HepG2 (cell line): ENCODE data around the gene GDPD5. TPM values are rescaled to one million over a fixed set of nuclear protein-coding genes. Genes with fewer than 3 reads are reported as not detected.

Source experiments
- GTF3A ChIP-seq: sonication (generic); formaldehyde crosslinking; conservative IDR thresholded peaks from 2 replicates; pipeline ENCODE4 v1.4.0; 2020; ENCODE audit warnings: mild to moderate bottlenecking, missing genetic modification reagents
- HOXA3 ChIP-seq: sonication (generic); formaldehyde crosslinking; IDR thresholded peaks from 2 replicates; pipeline ENCODE4 v1.5.0; 2020; ENCODE audit warnings: missing genetic modification reagents
- MED1 ChIP-seq: sonication (generic); formaldehyde crosslinking; IDR thresholded peaks from 2 replicates; pipeline ENCODE4 v1.4.0; 2020; ENCODE audit warnings: missing genetic modification reagents
- MLLT10 ChIP-seq: sonication (generic); formaldehyde crosslinking; IDR thresholded peaks from 2 replicates; pipeline ENCODE4 v1.4.0; 2020; ENCODE audit warnings: missing genetic modification reagents
- MYC ChIP-seq: sonication (generic); formaldehyde crosslinking; IDR thresholded peaks from 2 replicates; pipeline ENCODE4 v1.9.0; 2021; ENCODE audit warnings: missing genetic modification reagents, borderline replicate concordance
- POLR2A ChIP-seq, 2 experiments: IDR thresholded peaks; 2 replicates each; pipeline ENCODE4 v1.6.1; 2011; ENCODE audit warnings: low read depth in 2 of 2, low read length in 2 of 2, mild to moderate bottlenecking in 1 of 2, moderate library complexity in 1 of 2; ENCODE audit not compliant: insufficient read depth in 1 of 2
- RNF2 ChIP-seq: fragments of 450-650 bp; conservative IDR thresholded peaks from 2 replicates; pipeline ENCODE4 v1.6.1; 2016; ENCODE audit warnings: low read depth
- SNAPC2 ChIP-seq: sonication (generic); formaldehyde crosslinking; IDR thresholded peaks from 2 replicates; pipeline ENCODE4 v1.8.1; 2022; ENCODE audit warnings: mild to moderate bottlenecking, missing genetic modification reagents
- ZBTB20 ChIP-seq: sonication (generic); formaldehyde crosslinking; IDR thresholded peaks from 2 replicates; pipeline ENCODE4 v1.8.1; 2023; ENCODE audit warnings: missing genetic modification reagents, low read depth, mild to moderate bottlenecking, borderline replicate concordance
- ZFX ChIP-seq: sonication (generic); formaldehyde crosslinking; IDR thresholded peaks from 2 replicates; pipeline ENCODE4 v1.4.0; 2020; ENCODE audit warnings: mild to moderate bottlenecking, low read depth, missing genetic modification reagents, moderate library complexity
- ZMYM4 ChIP-seq: sonication (generic); formaldehyde crosslinking; IDR thresholded peaks from 2 replicates; pipeline ENCODE4 v1.8.1; 2023; ENCODE audit warnings: mild to moderate bottlenecking, missing genetic modification reagents
- ZNF484 ChIP-seq: sonication (generic); formaldehyde crosslinking; IDR thresholded peaks from 2 replicates; pipeline ENCODE4 v1.5.1; 2020; ENCODE audit warnings: mild to moderate bottlenecking, low read depth, missing genetic modification reagents, borderline replicate concordance
- ZNF510 ChIP-seq: sonication (generic); formaldehyde crosslinking; IDR thresholded peaks from 2 replicates; pipeline ENCODE4 v1.4.0; 2020; ENCODE audit warnings: low read depth, mild to moderate bottlenecking, missing genetic modification reagents
- ZNF674 ChIP-seq: sonication (generic); formaldehyde crosslinking; IDR thresholded peaks from 2 replicates; pipeline ENCODE4 v1.5.0; 2020; ENCODE audit warnings: low read depth, mild to moderate bottlenecking, missing genetic modification reagents
- ZNF883 ChIP-seq: sonication (generic); formaldehyde crosslinking; IDR thresholded peaks from 2 replicates; pipeline ENCODE4 v1.5.1; 2020; ENCODE audit warnings: mild to moderate bottlenecking, missing genetic modification reagents; ENCODE audit errors: not compliant biosample characterization
- ZNF891 ChIP-seq: sonication (generic); formaldehyde crosslinking; IDR thresholded peaks from 2 replicates; pipeline ENCODE4 v1.5.0; 2020; ENCODE audit warnings: mild to moderate bottlenecking, missing genetic modification reagents
- polyA plus RNA-seq, 8 experiments: library from polyadenylated mRNA; depleted of rRNA in 3 of 8; stranded (reverse) in 7 of 8; unstranded in 1 of 8; fragments of >200 nt; fragmentation: Illumina TruSeq in 4 of 8; extraction: Trizol in 4 of 8; gene quantifications; 2 replicates each; pipeline versions ENCODE4 v1.2.1 to v1.2.3, GENCODE V29; 2011 to 2016; ENCODE audit warnings: low read depth in 4 of 8, missing spikeins in 1 of 8, mixed read lengths in 1 of 8; ENCODE audit not compliant: insufficient read depth in 1 of 8
- total RNA-seq, 5 experiments: library from RNA; depleted of rRNA; stranded (reverse); fragments of >200 nt; fragmentation: Illumina TruSeq; extraction: Trizol; gene quantifications; 2 replicates each; pipeline ENCODE4 v1.2.3, GENCODE V29; 2016; ENCODE audit warnings: low read depth in 1 of 5
- TF ChIP-seq, protein P1 (sequence below), 2 experiments: fragments of 450-650 bp in 1 of 2; sonication (generic) in 1 of 2; formaldehyde crosslinking; IDR thresholded peaks; 2 replicates each; pipeline versions ENCODE4 v1.5.0 to v1.8.0; 2020 to 2022; ENCODE audit warnings: mild to moderate bottlenecking in 1 of 2, missing genetic modification reagents in 1 of 2
- TF ChIP-seq, protein P2 (sequence below): sonication (generic); formaldehyde crosslinking; IDR thresholded peaks from 2 replicates; pipeline ENCODE4 v1.5.1; 2020; ENCODE audit warnings: mild to moderate bottlenecking, moderate library complexity, missing genetic modification reagents
- TF ChIP-seq, protein P3 (sequence below): fragments of 450-650 bp; IDR thresholded peaks from 2 replicates; pipeline ENCODE4 v1.6.1; 2017
- TF ChIP-seq, protein P4 (sequence below): sonication (generic); formaldehyde crosslinking; conservative IDR thresholded peaks from 2 replicates; pipeline ENCODE4 v1.4.0; 2020; ENCODE audit warnings: mild to moderate bottlenecking, missing genetic modification reagents, moderate library complexity

Gene GDPD5
- total and polyA plus RNA-seq, 2 of the 13 experiments (the other 11 are each of a cell fraction or from before 2014, with no cell fraction given) = 55.0 to 67.5 TPM

DNA sequence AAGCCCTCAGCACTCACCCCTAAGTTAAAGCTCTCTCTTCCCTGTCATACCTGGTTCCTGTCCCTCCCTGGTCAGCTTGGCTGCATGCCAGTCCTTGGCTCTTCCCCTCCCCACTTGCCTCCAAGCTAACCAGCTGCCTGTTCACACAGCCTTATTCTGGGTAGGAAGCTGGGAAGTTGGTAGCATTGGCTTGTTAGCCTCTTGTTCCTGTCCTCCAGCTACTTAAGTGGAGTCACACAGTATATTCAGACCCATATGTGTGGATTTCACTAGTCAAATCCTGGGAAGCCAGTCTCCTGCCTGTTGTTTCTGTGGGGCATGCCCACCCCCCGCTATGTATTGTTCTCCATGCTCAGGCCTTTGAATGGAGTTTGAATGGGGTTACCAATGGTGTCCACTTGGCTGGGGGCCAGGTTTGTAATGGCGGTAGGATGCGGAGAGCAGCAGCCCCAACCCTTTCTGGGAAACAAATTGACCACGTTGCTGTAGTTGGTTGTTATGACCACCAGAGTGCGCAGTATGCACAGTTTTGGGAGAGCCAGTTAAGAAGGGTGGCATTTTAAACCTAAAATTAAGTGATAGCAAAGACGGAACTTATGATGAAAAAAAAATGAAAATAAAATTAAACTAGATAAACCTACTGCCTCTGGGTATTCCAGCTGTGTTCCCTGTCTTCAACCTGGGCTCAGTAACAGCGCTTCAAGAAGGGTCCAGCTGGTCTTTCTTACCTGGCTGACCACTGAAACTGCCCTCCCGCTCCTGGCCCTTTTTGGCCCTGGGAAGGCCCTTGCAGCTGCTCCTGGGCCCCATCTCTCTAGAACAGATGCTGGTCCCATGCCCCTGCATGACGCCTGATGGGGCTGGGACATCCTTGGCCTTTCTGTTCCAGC is 137.1 kb downstream of the GDPD5 start (continued):
- TF ChIP-seq, protein P1, sequence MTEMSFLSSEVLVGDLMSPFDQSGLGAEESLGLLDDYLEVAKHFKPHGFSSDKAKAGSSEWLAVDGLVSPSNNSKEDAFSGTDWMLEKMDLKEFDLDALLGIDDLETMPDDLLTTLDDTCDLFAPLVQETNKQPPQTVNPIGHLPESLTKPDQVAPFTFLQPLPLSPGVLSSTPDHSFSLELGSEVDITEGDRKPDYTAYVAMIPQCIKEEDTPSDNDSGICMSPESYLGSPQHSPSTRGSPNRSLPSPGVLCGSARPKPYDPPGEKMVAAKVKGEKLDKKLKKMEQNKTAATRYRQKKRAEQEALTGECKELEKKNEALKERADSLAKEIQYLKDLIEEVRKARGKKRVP (CRISPR knock-in tag; IDR thresholded peaks at IDR 0.05) = no peak
- TF ChIP-seq SNAPC2 (no peak), ZBTB20 (CRISPR knock-in tag) (no peak), POLR2A (IDR thresholded peaks at IDR 0.05; ENCODE audit: insufficient read depth in 1 of 2, low read depth in 2 of 2, low read length in 2 of 2) (no peak), MLLT10 (CRISPR knock-in tag) (no peak), MED1 (CRISPR knock-in tag) (no peak), MYC (peak; percentile 16; the same call in 1 of the 2 replicates), ZMYM4 (CRISPR knock-in tag) (0 out of 2 replicates have a peak, but pooled peaks have one; percentile 14), ZNF674 (CRISPR knock-in tag) (no peak), ZNF891 (no peak), ZNF883 (no peak), HOXA3 (CRISPR knock-in tag) (no peak), GTF3A (CRISPR knock-in tag) (no peak), RNF2 (no peak), ZNF484 (CRISPR knock-in tag) (no peak), ZNF510 (CRISPR knock-in tag) (no peak), ZFX (CRISPR knock-in tag) (no peak)
- TF ChIP-seq, protein P2, sequence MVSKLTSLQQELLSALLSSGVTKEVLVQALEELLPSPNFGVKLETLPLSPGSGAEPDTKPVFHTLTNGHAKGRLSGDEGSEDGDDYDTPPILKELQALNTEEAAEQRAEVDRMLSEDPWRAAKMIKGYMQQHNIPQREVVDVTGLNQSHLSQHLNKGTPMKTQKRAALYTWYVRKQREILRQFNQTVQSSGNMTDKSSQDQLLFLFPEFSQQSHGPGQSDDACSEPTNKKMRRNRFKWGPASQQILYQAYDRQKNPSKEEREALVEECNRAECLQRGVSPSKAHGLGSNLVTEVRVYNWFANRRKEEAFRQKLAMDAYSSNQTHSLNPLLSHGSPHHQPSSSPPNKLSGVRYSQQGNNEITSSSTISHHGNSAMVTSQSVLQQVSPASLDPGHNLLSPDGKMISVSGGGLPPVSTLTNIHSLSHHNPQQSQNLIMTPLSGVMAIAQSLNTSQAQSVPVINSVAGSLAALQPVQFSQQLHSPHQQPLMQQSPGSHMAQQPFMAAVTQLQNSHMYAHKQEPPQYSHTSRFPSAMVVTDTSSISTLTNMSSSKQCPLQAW (CRISPR knock-in tag) = peak; percentile 53; the same call in 1 of the 2 replicates
- TF ChIP-seq, protein P3, sequence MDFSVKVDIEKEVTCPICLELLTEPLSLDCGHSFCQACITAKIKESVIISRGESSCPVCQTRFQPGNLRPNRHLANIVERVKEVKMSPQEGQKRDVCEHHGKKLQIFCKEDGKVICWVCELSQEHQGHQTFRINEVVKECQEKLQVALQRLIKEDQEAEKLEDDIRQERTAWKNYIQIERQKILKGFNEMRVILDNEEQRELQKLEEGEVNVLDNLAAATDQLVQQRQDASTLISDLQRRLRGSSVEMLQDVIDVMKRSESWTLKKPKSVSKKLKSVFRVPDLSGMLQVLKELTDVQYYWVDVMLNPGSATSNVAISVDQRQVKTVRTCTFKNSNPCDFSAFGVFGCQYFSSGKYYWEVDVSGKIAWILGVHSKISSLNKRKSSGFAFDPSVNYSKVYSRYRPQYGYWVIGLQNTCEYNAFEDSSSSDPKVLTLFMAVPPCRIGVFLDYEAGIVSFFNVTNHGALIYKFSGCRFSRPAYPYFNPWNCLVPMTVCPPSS = no peak
- TF ChIP-seq, protein P4, sequence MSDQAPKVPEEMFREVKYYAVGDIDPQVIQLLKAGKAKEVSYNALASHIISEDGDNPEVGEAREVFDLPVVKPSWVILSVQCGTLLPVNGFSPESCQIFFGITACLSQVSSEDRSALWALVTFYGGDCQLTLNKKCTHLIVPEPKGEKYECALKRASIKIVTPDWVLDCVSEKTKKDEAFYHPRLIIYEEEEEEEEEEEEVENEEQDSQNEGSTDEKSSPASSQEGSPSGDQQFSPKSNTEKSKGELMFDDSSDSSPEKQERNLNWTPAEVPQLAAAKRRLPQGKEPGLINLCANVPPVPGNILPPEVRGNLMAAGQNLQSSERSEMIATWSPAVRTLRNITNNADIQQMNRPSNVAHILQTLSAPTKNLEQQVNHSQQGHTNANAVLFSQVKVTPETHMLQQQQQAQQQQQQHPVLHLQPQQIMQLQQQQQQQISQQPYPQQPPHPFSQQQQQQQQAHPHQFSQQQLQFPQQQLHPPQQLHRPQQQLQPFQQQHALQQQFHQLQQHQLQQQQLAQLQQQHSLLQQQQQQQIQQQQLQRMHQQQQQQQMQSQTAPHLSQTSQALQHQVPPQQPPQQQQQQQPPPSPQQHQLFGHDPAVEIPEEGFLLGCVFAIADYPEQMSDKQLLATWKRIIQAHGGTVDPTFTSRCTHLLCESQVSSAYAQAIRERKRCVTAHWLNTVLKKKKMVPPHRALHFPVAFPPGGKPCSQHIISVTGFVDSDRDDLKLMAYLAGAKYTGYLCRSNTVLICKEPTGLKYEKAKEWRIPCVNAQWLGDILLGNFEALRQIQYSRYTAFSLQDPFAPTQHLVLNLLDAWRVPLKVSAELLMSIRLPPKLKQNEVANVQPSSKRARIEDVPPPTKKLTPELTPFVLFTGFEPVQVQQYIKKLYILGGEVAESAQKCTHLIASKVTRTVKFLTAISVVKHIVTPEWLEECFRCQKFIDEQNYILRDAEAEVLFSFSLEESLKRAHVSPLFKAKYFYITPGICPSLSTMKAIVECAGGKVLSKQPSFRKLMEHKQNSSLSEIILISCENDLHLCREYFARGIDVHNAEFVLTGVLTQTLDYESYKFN (CRISPR knock-in tag) = no peak
